Measurements from ENCODE around the gene XRN2. TPM values are rescaled to one million over a fixed set of nuclear protein-coding genes. Genes with fewer than 3 reads are reported as not detected.

The XRN2 gene
- total RNA-seq, 2 donors from 2014 or later = 39.0 to 41.8 TPM

- intact Hi-C loops (cut with DNase I) = no loop called here
- Histone ChIP-seq H3K9ac (ENCODE audit: low read depth in 2 of 2, low read length in 2 of 2) (no peak overlapping the region), H3K9me3 (no peaks in the 10 kb centered on the region), H3K27me3 (peaks cover 20% of the 10 kb centered on the region), H3K4me1 (no peaks in the 10 kb centered on the region), H3K36me3 (no peaks in the 10 kb centered on the region), H3K27ac (no peak overlapping the region), H3K4me3 (no peak overlapping the region)
- no peak for DNase-seq
- TF ChIP-seq CTCF (IDR thresholded peaks at IDR 0.05) = no peak
Measured at GRCh38 chr20:21388566-21388965, 85.4 kb downstream of the XRN2 start.

- Histone ChIP-seq H3K9ac (ENCODE audit: low read depth in 2 of 2, low read length in 2 of 2) (no peak overlapping the region), H3K4me1 (no peaks in the 10 kb centered on the region), H3K27ac (no peak overlapping the region), H3K4me3 (no peak overlapping the region), H3K9me3 (no peaks in the 10 kb centered on the region), H3K27me3 (peaks cover 28% of the 10 kb centered on the region), H3K36me3 (no peaks in the 10 kb centered on the region)
- intact Hi-C loops (cut with DNase I) = no loop called here
- no peak for DNase-seq
- TF ChIP-seq CTCF (IDR thresholded peaks at IDR 0.05) = no peak
Measured at GRCh38 chr20:21389368-21389767, 86.2 kb downstream of the XRN2 start.

GRCh38 chr20:21390768-21391167, 87.6 kb downstream of the XRN2 start:
- TF ChIP-seq CTCF (IDR thresholded peaks at IDR 0.05) = no peak
- no peaks in the 10 kb centered on the region for H3K4me1 ChIP-seq
- no peak overlapping the region for H3K4me3 ChIP-seq
- no peak for DNase-seq
- peaks cover 40% of the 10 kb centered on the region for H3K27me3 ChIP-seq
- intact Hi-C loops (cut with DNase I) = no loop called here
- no peak overlapping the region for H3K27ac ChIP-seq
- H3K36me3 ChIP-seq = no peaks in the 10 kb centered on the region
- no peaks in the 10 kb centered on the region for H3K9me3 ChIP-seq
- no peak overlapping the region for H3K9ac ChIP-seq (ENCODE audit: low read depth in 2 of 2, low read length in 2 of 2)

GRCh38 chr20:21391185-21391971, 88.2 kb downstream of the XRN2 start:
- DNase-seq = no peak
- Histone ChIP-seq H3K4me3 (no peak overlapping the region), H3K36me3 (no peaks in the 10 kb centered on the region), H3K9me3 (no peaks in the 10 kb centered on the region), H3K27ac (no peak overlapping the region), H3K4me1 (peaks cover 3% of the 10 kb centered on the region), H3K27me3 (peaks cover 46% of the 10 kb centered on the region), H3K9ac (ENCODE audit: low read depth in 2 of 2, low read length in 2 of 2) (no peak overlapping the region)
- intact Hi-C loops (cut with DNase I) = no loop called here
- no peak for TF ChIP-seq CTCF (IDR thresholded peaks at IDR 0.05)

GRCh38 chr20:21391972-21392352, 88.8 kb downstream of the XRN2 start:
- peaks cover 4% of the 10 kb centered on the region for H3K4me1 ChIP-seq
- no peak for DNase-seq
- no peak overlapping the region for H3K9ac ChIP-seq (ENCODE audit: low read depth in 2 of 2, low read length in 2 of 2)
- peaks cover 52% of the 10 kb centered on the region for H3K27me3 ChIP-seq
- TF ChIP-seq CTCF (IDR thresholded peaks at IDR 0.05) = no peak
- H3K27ac ChIP-seq = no peak overlapping the region
- no peak overlapping the region for H3K4me3 ChIP-seq
- no peaks in the 10 kb centered on the region for H3K36me3 ChIP-seq
- intact Hi-C loops (cut with DNase I) = no loop called here
- H3K9me3 ChIP-seq = no peaks in the 10 kb centered on the region
